ENCODE results near the gene POLD4.

The POLD4 gene

DNA sequence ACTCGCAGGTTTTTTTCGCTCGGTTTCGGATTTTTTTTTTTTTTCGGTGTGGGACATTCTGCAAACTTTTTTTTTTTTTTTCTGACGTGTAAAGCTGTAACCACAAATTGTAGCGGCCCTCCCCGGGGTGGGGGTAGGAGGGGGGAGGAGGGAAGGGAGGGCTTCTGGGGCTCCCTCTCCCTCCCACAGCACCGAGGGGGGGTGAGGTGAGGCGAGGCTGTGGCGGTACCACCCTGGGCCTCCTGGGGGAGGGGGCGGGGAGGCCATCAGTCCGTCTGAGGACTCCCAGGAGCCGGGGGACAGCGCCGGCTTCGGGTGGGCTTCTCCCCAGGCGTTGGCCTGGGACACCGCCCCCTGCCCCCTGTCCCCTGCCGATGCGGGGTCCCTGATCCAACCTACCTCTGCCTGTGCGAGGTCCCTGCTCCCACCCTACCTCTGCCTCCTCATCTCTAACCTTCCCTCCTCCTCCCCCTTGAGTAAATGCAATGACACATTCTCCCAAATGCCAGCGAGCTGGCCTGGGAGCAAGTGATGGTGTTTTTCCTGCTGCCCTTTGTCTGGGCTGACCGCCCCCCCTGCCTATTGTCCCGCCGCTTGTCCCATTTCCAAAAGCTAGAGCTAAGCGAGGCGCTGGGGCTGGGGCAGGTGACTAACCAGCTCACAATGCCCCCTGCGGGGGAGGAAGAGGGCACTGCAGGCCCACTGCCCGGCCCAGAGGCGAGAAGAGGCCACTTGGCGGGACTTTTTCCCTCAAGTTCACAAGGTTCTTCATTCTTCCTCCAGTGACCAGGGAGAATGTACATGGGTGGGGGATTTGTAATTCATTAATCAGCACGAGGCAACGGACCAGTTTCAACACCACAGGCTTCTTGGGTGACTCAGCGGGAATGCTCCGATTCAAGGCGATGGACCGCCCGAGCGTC lies 20.6 kb upstream of the POLD4 start:
- DNase-seq (ENCODE audit: low read depth, low spot score), result no peak
- peak overlapping the region; percentile 32 for H3K4me3 ChIP-seq (ENCODE audit: low read length)

DNA sequence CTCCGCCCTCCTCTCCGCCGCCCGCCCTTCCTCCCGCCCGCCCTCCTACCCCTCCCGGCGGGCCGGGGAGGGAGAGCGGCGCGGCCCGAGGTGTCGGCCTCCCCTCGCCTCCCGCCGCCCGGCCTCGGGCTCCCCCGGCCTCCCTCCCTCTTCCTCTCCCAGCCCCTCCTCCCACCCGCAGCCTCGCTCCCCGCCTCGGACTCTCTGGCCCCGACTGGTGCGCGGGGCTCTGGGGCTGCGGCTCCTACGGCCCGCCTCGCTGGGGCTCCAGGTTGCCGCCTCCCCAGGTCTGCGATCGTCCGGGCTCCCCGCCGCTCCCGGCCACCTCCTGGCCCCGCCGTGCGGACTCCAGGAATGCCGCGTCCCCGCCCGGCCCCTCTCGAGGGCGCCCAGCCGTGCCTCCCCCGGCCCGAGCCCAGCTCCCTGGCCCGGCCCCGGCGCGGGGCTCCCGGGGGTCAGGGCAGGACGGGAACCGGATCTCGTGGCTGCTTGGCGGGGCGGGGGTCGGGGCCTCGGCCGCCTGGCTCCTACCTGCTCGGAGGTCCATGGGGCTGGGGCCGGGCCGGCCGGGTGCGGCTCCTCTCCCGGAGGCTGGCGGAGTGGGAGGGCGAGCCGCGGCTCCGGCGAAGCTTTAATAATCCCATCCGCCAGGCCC lies 19.8 kb upstream of the POLD4 start, which contains the start of gene CLCF1:
Gene CLCF1 (minus strand): TSS at position 606 of the 655 bp plus-strand sequence. CDS start 59 bp downstream, at position 547.
- no peak for DNase-seq (ENCODE audit: low read depth, low spot score)
- peak within 1 kb of the TSS; percentile 32 for H3K4me3 ChIP-seq (ENCODE audit: low read length)

DNA sequence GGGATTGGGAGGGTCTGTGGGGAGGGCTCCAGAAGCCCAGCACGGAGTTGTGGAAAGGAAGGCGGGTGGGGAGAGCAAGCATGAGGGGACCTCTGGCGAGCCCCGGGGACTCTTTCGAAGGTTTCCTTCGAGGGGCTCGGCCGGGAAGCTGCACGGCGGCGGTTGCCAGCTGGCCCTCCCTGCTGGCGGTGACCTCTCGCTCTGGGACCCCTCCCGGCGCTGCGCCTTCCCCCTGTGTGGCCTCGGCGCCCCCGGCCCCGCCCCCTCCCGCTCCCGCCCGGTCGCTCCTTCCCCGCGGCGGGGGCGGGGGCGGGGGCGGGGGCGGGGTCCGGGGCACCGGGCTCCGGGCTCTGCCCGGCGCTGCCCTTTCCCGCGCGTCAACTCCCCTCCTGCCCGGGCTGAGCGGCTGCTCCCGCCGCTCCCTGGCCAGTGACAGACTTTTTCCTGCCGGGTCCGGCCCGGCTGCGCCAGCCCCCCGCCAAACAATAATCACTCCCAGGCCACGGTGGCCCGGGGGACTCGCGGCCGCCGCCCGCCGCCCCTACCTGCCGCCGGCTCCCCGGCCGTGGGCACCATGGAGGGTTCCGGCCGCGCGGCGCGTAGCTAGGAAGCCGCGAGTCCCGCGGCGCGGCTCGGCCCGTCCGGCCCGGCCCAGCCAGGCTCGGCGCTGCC lies 19.1 kb upstream of the POLD4 start:
- no peak for DNase-seq (ENCODE audit: low read depth, low spot score)

GRCh38 chr11:67371911-67372320 lies 18.6 kb upstream of the POLD4 start:
- DNase-seq (ENCODE audit: low read depth, low spot score), result no peak
- H3K4me3 ChIP-seq (ENCODE audit: low read length), result no peak overlapping the region

More for the DNA sequence above, 19.1 kb upstream of the POLD4 start:
- no peak overlapping the region; the same call in 1 of the 2 replicates for H3K4me3 ChIP-seq (ENCODE audit: low read length)

DNA sequence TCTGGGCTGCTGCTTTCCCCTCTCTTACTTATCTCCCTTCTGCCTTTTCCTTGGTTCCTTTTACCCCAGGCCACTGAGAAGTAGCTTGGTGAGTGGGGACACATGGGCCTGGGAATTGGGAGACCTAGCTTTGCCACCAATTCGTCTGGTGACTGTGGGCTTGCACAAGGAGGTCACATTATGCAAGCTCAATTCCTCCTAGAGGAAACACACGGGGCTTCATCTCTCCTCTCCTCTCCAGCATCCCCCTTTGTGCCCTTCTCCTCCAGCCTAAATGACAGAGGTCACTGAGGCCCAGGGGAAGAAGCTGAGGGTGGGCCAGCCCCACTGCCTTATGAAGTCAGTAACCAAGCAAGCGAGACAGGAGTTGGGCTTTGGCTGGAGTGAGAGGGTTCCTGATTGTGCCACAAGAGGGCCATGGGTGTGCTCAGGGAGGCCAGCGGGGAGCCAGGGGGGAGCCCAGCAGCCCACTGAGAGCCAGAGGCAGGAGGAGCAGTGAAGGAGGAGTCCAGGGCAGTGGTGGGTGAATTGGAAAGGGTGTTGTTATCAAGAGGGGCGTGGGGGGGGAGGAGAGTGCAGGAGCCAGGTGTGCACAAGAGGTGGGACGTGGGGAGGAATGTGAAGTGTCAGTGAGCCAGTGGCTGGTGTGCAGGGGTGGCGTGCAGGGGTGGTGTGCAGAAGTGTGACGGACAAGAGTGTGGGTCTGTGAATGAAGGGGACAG lies 18.0 kb upstream of the POLD4 start:
- DNase-seq (ENCODE audit: low read depth, low spot score), result no peak
- H3K4me3 ChIP-seq (ENCODE audit: low read length), result no peak overlapping the region

DNA sequence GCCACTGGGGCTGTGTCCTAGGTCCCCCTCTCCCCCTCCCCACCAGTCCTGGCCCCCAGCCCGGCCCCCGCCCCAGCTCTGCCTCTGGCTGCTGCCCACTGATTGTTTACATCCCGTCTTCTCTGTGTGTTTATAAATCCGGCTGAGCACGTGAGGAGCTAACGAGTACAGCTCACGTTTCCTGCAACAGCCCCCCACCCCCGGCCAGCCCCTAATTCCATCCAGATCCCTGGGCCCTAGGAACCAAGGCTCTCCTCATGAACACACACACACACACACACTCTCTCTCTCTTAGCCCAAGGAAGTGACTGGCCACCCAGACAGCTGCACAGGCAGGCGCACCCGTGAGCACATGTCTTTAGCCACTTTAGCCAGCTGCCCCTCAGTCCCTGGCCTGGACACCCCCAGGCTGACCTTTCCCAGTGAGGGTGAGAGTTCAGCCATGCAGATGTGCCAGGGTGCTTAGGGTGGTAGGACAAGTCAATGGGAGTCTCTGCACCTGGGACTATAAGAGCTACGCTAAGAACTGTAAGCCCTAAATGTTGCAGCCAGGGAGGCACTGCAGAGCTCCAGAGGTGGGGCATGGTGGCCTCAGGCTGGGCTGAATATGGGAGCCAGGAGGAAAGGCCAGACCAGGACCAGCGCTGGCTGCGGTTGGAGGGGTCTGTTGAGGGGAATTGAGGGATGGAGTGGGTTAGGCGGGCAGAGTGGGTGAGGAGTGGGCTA lies 17.2 kb upstream of the POLD4 start:
- no peak for DNase-seq (ENCODE audit: low read depth, low spot score)
- H3K4me3 ChIP-seq (ENCODE audit: low read length), result no peak overlapping the region

GRCh38 chr11:67369801-67370284 lies 16.5 kb upstream of the POLD4 start:
- no peak overlapping the region for H3K4me3 ChIP-seq (ENCODE audit: low read length)
- no peak for DNase-seq (ENCODE audit: low read depth, low spot score)

DNA sequence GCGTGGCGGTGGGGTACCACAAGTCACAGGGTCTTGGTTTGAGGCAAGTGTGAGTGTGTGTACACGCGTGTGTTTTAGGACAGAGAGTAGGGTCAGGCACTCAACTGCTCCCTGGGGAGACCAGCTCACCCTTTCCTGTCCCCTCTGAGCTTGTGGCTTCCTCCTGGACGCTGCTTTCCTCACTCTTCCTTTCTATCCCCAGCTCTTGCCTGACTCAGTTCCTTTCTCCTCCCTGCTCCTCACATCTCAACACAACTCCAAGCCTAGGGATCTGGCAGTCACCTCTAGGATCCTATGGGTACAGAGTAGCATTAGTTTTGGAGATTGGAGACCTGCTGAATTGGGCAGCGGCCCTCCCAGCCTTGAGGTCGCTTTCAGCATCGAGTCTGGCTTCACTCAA lies 15.9 kb upstream of the POLD4 start:
- H3K4me3 ChIP-seq (ENCODE audit: low read length), result no peak overlapping the region
- no peak for DNase-seq (ENCODE audit: low read depth, low spot score)

GRCh38 chr11:67368621-67369020 lies 15.3 kb upstream of the POLD4 start:
- no peak for DNase-seq (ENCODE audit: low read depth, low spot score)
- no peak overlapping the region for H3K4me3 ChIP-seq (ENCODE audit: low read length)

DNA sequence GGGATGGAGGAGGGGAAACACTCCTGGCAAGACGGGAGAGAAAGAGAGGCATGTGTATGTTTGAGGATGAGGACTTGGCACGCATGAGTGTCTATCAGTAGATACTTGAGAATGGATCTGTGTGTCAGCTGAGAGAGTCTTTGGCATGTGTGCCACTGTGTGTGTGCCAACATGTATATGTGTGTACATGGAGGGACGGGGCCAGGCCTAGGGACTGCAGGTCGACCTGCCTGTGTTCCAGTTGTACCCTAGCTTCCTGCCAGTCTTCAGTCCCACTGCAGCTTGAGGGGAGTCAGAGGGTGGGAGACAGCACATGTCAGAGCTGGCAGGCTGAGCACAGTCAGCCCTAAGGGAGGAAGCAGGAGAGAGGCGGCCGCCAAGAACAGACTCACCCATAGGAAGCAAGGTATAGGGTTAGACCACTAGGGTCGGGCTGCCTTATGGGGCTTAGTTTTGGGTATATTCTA lies 14.4 kb upstream of the POLD4 start:
- no peak overlapping the region for H3K4me3 ChIP-seq (ENCODE audit: low read length)
- no peak for DNase-seq (ENCODE audit: low read depth, low spot score)

- H3K4me3 ChIP-seq (ENCODE audit: low read length), result no peak overlapping the region
Observed at GRCh38 chr11:67366961-67367760, 13.8 kb upstream of the POLD4 start.

DNA sequence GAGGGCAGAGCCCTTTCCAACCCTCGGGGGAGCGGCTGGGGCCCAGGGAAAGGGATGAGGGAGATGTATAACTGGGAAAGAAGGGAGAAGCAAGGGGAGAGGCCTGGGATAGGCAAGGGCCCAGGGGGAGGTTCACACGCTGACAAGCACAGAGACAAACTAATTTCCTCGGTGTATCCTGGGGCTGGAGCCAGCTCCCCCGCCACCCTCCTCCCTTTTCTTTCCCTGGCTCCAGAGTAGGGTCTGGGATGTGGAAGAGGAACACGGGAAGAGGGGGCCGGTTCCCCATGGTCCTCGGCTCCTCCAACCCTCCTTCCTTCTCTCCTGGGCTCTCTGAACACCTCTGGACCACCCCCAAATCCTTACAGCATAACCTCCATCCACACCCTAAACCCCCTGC lies 13.2 kb upstream of the POLD4 start:
- DNase-seq (ENCODE audit: low read depth, low spot score), result no peak
- H3K4me3 ChIP-seq (ENCODE audit: low read length), result no peak overlapping the region

More at GRCh38 chr11:67366961-67367760, 13.8 kb upstream of the POLD4 start:
- DNase-seq (ENCODE audit: low read depth, low spot score), result no peak

- DNase-seq (ENCODE audit: low read depth, low spot score), result no peak
- no peak overlapping the region for H3K4me3 ChIP-seq (ENCODE audit: low read length)
Observed at GRCh38 chr11:67365736-67366444, 12.5 kb upstream of the POLD4 start.

DNA sequence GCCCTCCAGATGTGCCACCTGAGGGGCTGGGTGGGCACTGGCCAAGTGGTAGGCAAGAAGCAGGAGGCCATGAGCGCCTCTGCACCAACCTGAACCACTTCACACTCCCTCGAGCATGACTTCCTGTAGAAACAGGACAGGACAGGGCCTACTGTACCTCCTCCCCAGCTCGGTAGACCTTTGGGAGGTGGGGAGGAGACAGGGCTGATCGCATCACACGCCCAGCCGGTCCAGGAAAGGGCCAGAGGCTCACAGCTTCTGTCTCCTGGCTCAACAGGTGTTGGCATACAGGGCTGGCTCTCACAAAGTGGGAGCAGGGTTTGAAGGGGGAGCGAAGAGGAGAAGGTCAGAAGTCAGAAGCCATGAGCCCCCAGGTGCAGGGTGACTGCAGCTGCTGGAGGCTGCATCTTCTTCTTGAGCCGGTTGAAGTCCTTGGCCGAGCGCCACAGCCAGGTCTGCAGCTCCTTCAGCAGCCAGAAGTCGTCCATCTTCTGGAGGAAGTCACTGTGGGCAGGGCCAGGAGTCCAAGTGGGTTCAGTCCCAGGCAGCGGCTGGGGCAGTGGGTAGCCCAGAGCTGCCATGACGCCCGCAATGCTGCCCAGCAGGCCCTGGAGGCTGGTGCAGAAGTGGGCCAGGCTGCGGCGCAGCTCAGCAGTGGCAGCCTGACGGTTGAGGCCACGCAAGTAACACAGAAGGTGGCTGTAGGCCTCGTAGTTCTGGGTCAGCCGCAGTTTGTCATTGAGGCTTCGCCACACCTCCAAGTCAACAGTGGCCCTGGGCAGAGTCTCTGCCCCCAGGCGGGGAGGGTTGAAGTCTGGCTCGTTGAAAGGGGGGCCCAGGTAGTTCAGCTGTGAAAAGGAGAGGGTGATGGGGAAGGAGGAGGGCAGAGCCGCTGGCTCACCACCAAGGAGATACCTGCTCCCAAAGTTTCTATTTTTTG lies 11.7 kb upstream of the POLD4 start:
- H3K4me3 ChIP-seq (ENCODE audit: low read length), result no peak overlapping the region
- no peak for DNase-seq (ENCODE audit: low read depth, low spot score)

- H3K4me3 ChIP-seq (ENCODE audit: low read length), result no peak overlapping the region
Observed at GRCh38 chr11:67364169-67364568, 10.8 kb upstream of the POLD4 start.

More at GRCh38 chr11:67364169-67364568, 10.8 kb upstream of the POLD4 start:
- no peak for DNase-seq (ENCODE audit: low read depth, low spot score)

Measured in Jurkat, Clone E6-1 (cell line).